WTC11 (cell line): Measurements from ENCODE around the gene ADGRF5. TPM values are rescaled to one million over a fixed set of nuclear protein-coding genes. Genes with fewer than 3 reads are reported as not detected.

ENCODE experiments used
- ATAC-seq: fragments of 200-7000 bp; cut with Tn5 transposase; 2 replicates; pipeline ENCODE4 v1.10.0; 2021; ENCODE audit warnings: mild to moderate bottlenecking, moderate library complexity
- CTCF ChIA-PET: fragments of 300-600 bp; sonication (Branson Sonifier 250); formaldehyde crosslinking; loops from one replicate; lab custom pipeline; 2021; ENCODE audit warnings: antibody characterized with exemption; lab: Charles Lee
- POLR2A ChIA-PET: fragments of 350-600 bp; sonication (Branson Sonifier 250); formaldehyde crosslinking; loops from one replicate; lab custom pipeline; 2021; ENCODE audit warnings: antibody characterized with exemption; lab: Charles Lee
- DNase-seq: peaks from one replicate; pipeline ENCODE4 v3.0.0; 2021; ENCODE audit warnings: low spot score
- H3K27ac Mint-ChIP-seq: 2 replicates; pipeline ENCODE4 v1.8.0; 2021; ENCODE audit warnings: mixed read lengths
- H3K27me3 Mint-ChIP-seq: 2 replicates; pipeline ENCODE4 v1.8.0; 2021; ENCODE audit warnings: low read depth, mild to moderate bottlenecking, moderate library complexity, mixed read lengths
- H3K36me3 Mint-ChIP-seq: 2 replicates; pipeline ENCODE4 v1.8.0; 2021; ENCODE audit warnings: mixed read lengths
- H3K4me1 Mint-ChIP-seq: 2 replicates; pipeline ENCODE4 v1.8.0; 2022; ENCODE audit warnings: mixed read lengths
- H3K4me3 Mint-ChIP-seq: 2 replicates; pipeline ENCODE4 v1.8.0; 2021; ENCODE audit warnings: mild to moderate bottlenecking, moderate library complexity, mixed read lengths
- H3K9me3 Mint-ChIP-seq: 2 replicates; pipeline ENCODE4 v1.8.0; 2021; ENCODE audit warnings: mixed read lengths
- ATF3 ChIP-seq: sonication (generic); formaldehyde crosslinking; conservative IDR thresholded peaks from 2 replicates; pipeline ENCODE4 v1.8.1; 2022; ENCODE audit warnings: mild to moderate bottlenecking, missing genetic modification reagents
- CREB1 ChIP-seq: sonication (generic); formaldehyde crosslinking; IDR thresholded peaks from 2 replicates; pipeline ENCODE4 v1.8.0; 2023; ENCODE audit warnings: mild to moderate bottlenecking, missing genetic modification reagents
- CTCF ChIP-seq: fragments of 200-600 bp; IDR thresholded peaks from 2 replicates; pipeline ENCODE4 v1.8.0; 2022; ENCODE audit warnings: antibody characterized with exemption
- FOXK1 ChIP-seq: sonication (generic); formaldehyde crosslinking; IDR thresholded peaks from 2 replicates; pipeline ENCODE4 v1.8.0; 2022; ENCODE audit warnings: mild to moderate bottlenecking, moderate library complexity, missing genetic modification reagents
- NFATC4 ChIP-seq: fragments of 250-450 bp; sonication (Bioruptor Pico); IDR thresholded peaks from 2 replicates; pipeline ENCODE4 v1.9.0; 2021; ENCODE audit warnings: mild to moderate bottlenecking
- NFYB ChIP-seq: sonication (generic); formaldehyde crosslinking; conservative IDR thresholded peaks from 2 replicates; pipeline ENCODE4 v1.8.0; 2022; ENCODE audit warnings: low read depth, missing genetic modification reagents
- SOX15 ChIP-seq: fragments of 250-450 bp; sonication (Bioruptor Pico); IDR thresholded peaks from 2 replicates; pipeline ENCODE4 v1.9.0; 2021; ENCODE audit warnings: mild to moderate bottlenecking
- TCF7 ChIP-seq: sonication (generic); formaldehyde crosslinking; IDR thresholded peaks from 2 replicates; pipeline ENCODE4 v1.8.0; 2022; ENCODE audit warnings: mild to moderate bottlenecking, low read depth, missing genetic modification reagents, moderate library complexity
- TEAD4 ChIP-seq: sonication (generic); formaldehyde crosslinking; IDR thresholded peaks from 2 replicates; pipeline ENCODE4 v1.8.0; 2022; ENCODE audit warnings: mild to moderate bottlenecking, missing genetic modification reagents
- USF2 ChIP-seq: sonication (generic); formaldehyde crosslinking; IDR thresholded peaks from 2 replicates; pipeline ENCODE4 v1.8.1; 2023; ENCODE audit warnings: mild to moderate bottlenecking, missing genetic modification reagents, moderate library complexity
- ZNF219 ChIP-seq: sonication (generic); formaldehyde crosslinking; IDR thresholded peaks from 2 replicates; pipeline ENCODE4 v1.8.0; 2023; ENCODE audit warnings: missing genetic modification reagents, mild to moderate bottlenecking, borderline replicate concordance
- ZNF263 ChIP-seq: sonication (generic); formaldehyde crosslinking; IDR thresholded peaks from 2 replicates; pipeline ENCODE4 v1.8.1; 2022; ENCODE audit warnings: low read depth, mild to moderate bottlenecking, moderate library complexity, missing genetic modification reagents
- ZNF281 ChIP-seq: sonication (generic); formaldehyde crosslinking; IDR thresholded peaks from 2 replicates; pipeline ENCODE4 v1.8.0; 2023; ENCODE audit warnings: mild to moderate bottlenecking, missing genetic modification reagents
- ZNF416 ChIP-seq: fragments of 250-450 bp; sonication (Bioruptor Pico); IDR thresholded peaks from 2 replicates; pipeline ENCODE4 v1.9.0; 2021; ENCODE audit warnings: mild to moderate bottlenecking, inconsistent platforms
- ZNF512 ChIP-seq: sonication (generic); formaldehyde crosslinking; IDR thresholded peaks from 2 replicates; pipeline ENCODE4 v1.8.1; 2022; ENCODE audit warnings: missing genetic modification reagents, borderline replicate concordance
- total RNA-seq: library from RNA; stranded (reverse); gene quantifications from 3 replicates; pipeline ENCODE4 v1.2.3, GENCODE V29; 2021
- TF ChIP-seq, protein P1 (sequence below): sonication (generic); formaldehyde crosslinking; IDR thresholded peaks from 2 replicates; pipeline ENCODE4 v1.8.1; 2022; ENCODE audit warnings: low read depth, mild to moderate bottlenecking, moderate library complexity, missing genetic modification reagents, borderline replicate concordance

Gene ADGRF5
- total RNA-seq, 1 experiment from 2014 or later = 0.24 TPM

- H3K36me3 Mint-ChIP-seq = no peaks in the 10 kb centered on the region
- no peak overlapping the region for H3K4me3 Mint-ChIP-seq
- DNase-seq (peak; percentile 29), ATAC-seq (peak; percentile 99)
- TF ChIP-seq ZNF219 (CRISPR knock-in tag) (no peak), FOXK1 (0 out of 2 replicates have a peak, but pooled peaks have one; percentile 22), CREB1 (CRISPR knock-in tag) (no peak), NFYB (CRISPR knock-in tag) (no peak), USF2 (CRISPR knock-in tag) (no peak), NFATC4 (CRISPR knock-in tag) (no peak)
- TF ChIP-seq, protein P1, sequence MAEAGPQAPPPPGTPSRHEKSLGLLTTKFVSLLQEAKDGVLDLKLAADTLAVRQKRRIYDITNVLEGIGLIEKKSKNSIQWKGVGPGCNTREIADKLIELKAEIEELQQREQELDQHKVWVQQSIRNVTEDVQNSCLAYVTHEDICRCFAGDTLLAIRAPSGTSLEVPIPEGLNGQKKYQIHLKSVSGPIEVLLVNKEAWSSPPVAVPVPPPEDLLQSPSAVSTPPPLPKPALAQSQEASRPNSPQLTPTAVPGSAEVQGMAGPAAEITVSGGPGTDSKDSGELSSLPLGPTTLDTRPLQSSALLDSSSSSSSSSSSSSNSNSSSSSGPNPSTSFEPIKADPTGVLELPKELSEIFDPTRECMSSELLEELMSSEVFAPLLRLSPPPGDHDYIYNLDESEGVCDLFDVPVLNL = no peak
- peak overlapping the region; percentile 91 for H3K27ac Mint-ChIP-seq
- no peaks in the 10 kb centered on the region for H3K9me3 Mint-ChIP-seq
- H3K27me3 Mint-ChIP-seq = no peaks in the 10 kb centered on the region
- peaks cover 21% of the 10 kb centered on the region for H3K4me1 Mint-ChIP-seq
- ChIA-PET POLR2A (no interaction called here), CTCF (no interaction called here)
These were observed 13.9 kb upstream of the ADGRF5 start for GRCh38 chr6:46935687-46936086.

DNA sequence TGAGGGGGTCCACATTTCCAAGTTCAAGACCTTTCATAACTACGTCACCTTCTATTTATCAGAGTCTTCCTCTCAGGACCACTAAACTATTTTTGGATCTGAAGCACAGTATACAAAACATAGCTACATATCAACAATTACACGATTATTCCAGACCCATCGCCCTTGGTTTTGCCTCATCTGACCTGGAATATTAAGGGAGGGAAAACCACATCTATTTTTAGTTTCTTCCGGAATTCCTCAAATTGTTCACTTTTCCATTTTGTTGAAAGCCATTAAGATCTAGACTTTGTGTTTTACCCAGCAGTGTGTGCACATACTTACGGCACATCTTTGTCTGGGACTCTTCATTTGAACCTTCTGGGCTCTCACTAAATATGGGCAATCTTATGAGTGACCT is 12.0 kb upstream of the ADGRF5 start:
- H3K36me3 Mint-ChIP-seq = no peaks in the 10 kb centered on the region
- ChIA-PET CTCF (no interaction called here), POLR2A (no interaction called here)
- H3K9me3 Mint-ChIP-seq = no peaks in the 10 kb centered on the region
- no peak overlapping the region for H3K4me3 Mint-ChIP-seq
- DNase-seq = no peak
- H3K27me3 Mint-ChIP-seq = no peaks in the 10 kb centered on the region
- ATAC-seq = no peak
- no peak for TF ChIP-seq FOXK1
- TF ChIP-seq TEAD4 = no peak
- TF ChIP-seq CTCF = no peak
- TF ChIP-seq ZNF263 (CRISPR knock-in tag) = no peak
- no peak for TF ChIP-seq ZNF512 (CRISPR knock-in tag)
- no peak for TF ChIP-seq ATF3
- no peak for TF ChIP-seq SOX15
- no peak for TF ChIP-seq ZNF281 (CRISPR knock-in tag)
- TF ChIP-seq ZNF416 = no peak
- no peak for TF ChIP-seq TCF7
- H3K27ac Mint-ChIP-seq = no peak overlapping the region
- peaks cover 15% of the 10 kb centered on the region for H3K4me1 Mint-ChIP-seq
